ENCODE measurements around the gene EZH2.

Gene EZH2

GRCh38 chr7:148872188-148872587 lies 11.9 kb downstream of the EZH2 start:
- no peak for TF ChIP-seq CTCF (IDR thresholded peaks at IDR 0.05; ENCODE audit: low read length, missing control alignments)

GRCh38 chr7:148871551-148871950 lies 12.5 kb downstream of the EZH2 start:
- no peak overlapping the region for H3K4me3 ChIP-seq (replicated peaks; ENCODE audit: low read depth, low read length)
- TF ChIP-seq CTCF (IDR thresholded peaks at IDR 0.05; ENCODE audit: low read length, missing control alignments): no peak
- DNase-seq (ENCODE audit: low read depth): no peak

More at GRCh38 chr7:148872188-148872587, 11.9 kb downstream of the EZH2 start:
- no peak for DNase-seq (ENCODE audit: low read depth)
- H3K4me3 ChIP-seq (replicated peaks; ENCODE audit: low read depth, low read length): no peak overlapping the region

DNA sequence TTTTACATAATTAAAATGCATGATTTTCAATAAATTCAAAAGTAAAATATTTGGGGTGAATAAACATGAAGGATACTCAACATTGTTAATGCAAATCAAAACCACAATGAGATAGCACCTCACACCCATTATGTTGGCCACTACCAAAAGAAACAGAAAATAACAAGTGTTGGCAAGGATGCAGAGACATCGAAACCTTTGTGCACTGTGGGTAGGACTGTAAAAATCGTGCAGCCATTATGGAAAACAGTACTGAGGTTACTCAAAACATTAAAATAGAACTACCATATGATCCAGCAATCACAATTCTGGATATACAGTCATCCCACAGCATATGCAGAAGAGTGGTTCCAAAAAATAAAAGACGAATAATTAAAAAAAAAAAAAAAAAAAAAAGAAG lies 13.1 kb downstream of the EZH2 start:
- DNase-seq (ENCODE audit: low read depth): no peak
- no peak for TF ChIP-seq CTCF (IDR thresholded peaks at IDR 0.05; ENCODE audit: low read length, missing control alignments)
- H3K4me3 ChIP-seq (replicated peaks; ENCODE audit: low read depth, low read length): no peak overlapping the region

DNA sequence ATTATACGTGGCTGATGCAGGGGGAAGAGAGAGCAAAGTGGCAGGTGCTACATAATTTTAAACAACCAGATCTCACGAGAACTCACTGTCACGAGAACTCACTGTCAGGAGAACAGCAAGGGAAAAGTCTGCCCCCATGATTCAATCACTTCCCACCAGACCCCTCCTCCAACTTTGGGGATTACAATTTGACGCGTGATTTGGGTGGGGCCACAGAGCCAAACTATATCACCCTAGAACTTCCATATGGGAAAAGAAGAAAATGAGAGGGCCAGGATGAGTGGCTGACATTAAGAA lies 15.8 kb downstream of the EZH2 start:
- DNase-seq (ENCODE audit: low read depth): no peak
- no peak for TF ChIP-seq CTCF (IDR thresholded peaks at IDR 0.05; ENCODE audit: low read length, missing control alignments)
- H3K4me3 ChIP-seq (replicated peaks; ENCODE audit: low read depth, low read length): no peak overlapping the region

DNA sequence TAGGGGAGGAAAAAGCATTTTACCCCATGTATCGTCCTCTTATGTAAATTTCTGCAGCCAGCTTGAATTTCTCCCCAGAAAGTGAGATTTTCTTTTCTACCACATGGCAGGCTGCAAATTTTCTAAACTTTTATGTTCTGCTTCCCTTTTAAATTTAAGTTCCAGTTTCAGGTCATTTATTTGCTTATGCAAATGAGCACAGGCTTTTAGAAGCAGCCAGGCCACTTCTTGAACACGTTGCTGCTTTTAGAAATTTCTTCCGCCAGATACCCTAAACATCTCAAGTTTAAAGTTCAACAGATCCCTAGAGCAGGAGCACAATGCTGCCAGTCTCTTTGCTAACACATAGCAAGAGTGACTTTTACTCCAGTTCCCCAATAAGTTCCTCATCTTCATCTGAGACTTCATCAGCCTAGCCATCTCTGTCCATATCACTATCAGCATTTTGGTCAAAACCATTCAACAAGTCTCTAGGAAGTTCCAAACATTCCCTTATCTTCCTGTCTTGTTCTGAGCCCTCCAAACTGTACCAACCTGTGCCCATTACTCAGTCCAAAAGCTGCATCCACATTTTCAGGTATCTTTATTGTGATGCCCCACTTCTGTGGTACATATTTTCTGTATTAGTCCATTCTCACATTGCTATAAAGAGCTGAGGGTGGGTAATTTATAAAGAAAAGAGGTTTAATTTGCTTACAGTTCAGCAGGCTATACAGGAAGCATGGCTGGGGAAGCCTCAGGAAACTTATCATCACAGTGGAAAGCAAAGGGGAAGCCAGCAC lies 16.3 kb downstream of the EZH2 start:
- no peak for DNase-seq (ENCODE audit: low read depth)
- H3K4me3 ChIP-seq (replicated peaks; ENCODE audit: low read depth, low read length): no peak overlapping the region
- no peak for TF ChIP-seq CTCF (IDR thresholded peaks at IDR 0.05; ENCODE audit: low read length, missing control alignments)

DNA sequence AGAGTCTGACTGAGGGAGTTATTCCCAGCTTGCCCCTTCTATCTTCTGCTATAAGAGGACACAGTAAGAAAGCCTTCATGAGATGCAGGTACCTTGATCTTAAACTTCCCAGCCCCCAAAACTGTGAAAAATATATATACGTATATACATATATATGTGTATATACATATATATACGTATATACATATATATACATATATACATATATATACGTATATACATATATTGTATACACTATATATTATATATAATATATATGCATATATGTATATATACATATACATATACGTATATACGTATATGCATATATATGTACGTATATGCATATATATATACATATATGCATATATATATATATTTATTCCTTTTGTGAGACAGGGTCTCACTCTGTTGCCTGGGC lies 17.7 kb downstream of the EZH2 start:
- no peak for DNase-seq (ENCODE audit: low read depth)
- no peak for TF ChIP-seq CTCF (IDR thresholded peaks at IDR 0.05; ENCODE audit: low read length, missing control alignments)
- H3K4me3 ChIP-seq (replicated peaks; ENCODE audit: low read depth, low read length): no peak overlapping the region

GRCh38 chr7:148865283-148865682 lies 18.8 kb downstream of the EZH2 start:
- no peak overlapping the region for H3K4me3 ChIP-seq (replicated peaks; ENCODE audit: low read depth, low read length)
- no peak for TF ChIP-seq CTCF (IDR thresholded peaks at IDR 0.05; ENCODE audit: low read length, missing control alignments)
- DNase-seq (ENCODE audit: low read depth): no peak

Measured in fibroblast of pulmonary artery (primary cell).